Measurements from ENCODE around the gene CNIH4.

DNA sequence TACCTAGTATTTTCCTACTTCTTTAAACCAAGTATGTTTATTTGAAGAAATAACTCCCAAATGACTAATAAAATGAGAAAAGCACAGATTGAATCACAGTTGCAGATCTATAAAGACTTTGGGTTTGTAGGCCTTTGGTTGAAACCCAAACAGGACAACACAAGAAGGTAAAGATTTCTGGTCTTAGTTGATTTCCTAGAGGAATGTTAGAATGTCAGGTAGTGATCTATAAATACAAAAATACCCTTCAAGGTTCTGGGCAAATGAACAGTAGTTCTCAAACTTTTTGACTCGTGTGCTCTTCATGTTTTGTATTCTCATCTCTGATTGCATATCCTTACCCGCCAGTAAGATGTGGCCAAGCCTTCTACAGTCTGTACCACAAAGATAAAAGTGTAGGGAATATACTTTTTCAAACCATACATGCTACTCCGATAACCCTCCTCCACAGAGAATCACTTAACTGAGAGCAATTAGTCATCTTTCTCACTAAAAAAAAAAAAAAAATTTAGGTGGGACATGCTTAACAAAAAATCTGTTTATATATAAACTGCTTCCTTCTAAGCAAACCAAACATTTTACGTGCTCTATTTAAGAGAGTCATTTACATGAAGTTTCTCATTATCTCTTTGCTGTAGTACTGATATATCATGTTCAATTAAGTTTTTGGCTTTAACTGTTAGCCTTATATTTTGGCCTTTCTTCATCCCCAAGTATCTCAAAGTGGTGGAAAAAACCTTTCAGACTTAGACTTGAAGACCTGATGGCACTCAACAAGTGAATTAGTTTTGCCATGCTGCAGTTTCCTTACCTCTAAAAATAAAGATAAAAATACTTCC, 36.0 kb downstream of the CNIH4 start:
- TF ChIP-seq CTCF (IDR thresholded peaks at IDR 0.05; ENCODE audit: low read depth, low read length) (no peak), POLR2A (IDR thresholded peaks at IDR 0.05; ENCODE audit: extremely low read depth, insufficient read length) (no peak)
- TF ChIP-seq, protein P1, sequence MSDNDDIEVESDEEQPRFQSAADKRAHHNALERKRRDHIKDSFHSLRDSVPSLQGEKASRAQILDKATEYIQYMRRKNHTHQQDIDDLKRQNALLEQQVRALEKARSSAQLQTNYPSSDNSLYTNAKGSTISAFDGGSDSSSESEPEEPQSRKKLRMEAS (IDR thresholded peaks at IDR 0.05; ENCODE audit: low read depth, low read length): no peak
